Measurements from ENCODE around the gene RASGRP4.
"Not testable (repeated sequence)": the region's sequence is repeated elsewhere in the genome, so short reads cannot be mapped to it uniquely, and the experiment has no call there.

The RASGRP4 gene

DNA sequence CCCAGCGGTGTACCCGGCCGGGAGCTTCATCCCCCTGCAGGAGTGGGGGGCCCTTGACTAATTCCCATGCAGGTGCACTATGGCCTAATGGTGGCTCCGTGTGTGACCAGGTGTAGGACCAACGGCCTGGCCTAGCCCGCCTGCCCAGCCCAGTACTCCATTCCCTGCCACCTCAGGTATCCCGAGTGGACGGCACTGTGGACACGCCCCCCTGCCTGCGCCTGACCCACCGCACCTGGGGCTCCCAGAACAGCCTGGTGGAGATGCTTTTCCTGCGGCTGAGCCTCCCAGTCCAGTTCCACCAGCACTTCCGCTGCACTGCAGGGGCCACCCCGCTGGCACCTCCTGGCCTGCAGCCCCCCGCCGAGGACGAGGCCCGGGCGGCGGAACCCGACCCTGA is 47.2 kb upstream of the RASGRP4 start:
- H3K9me3 ChIP-seq (ENCODE audit: control insufficient read depth, insufficient read depth, low read depth, low read length), result no peaks in the 10 kb centered on the region
- no peak overlapping the region for H3K4me3 ChIP-seq (ENCODE audit: low read depth, low read length)
- no peaks in the 10 kb centered on the region; a peak in 1 of 3 replicates for H3K36me3 ChIP-seq (ENCODE audit: control insufficient read depth in 2 of 2, insufficient read depth in 1 of 2, low read length in 2 of 2)
- TF ChIP-seq, protein P1, sequence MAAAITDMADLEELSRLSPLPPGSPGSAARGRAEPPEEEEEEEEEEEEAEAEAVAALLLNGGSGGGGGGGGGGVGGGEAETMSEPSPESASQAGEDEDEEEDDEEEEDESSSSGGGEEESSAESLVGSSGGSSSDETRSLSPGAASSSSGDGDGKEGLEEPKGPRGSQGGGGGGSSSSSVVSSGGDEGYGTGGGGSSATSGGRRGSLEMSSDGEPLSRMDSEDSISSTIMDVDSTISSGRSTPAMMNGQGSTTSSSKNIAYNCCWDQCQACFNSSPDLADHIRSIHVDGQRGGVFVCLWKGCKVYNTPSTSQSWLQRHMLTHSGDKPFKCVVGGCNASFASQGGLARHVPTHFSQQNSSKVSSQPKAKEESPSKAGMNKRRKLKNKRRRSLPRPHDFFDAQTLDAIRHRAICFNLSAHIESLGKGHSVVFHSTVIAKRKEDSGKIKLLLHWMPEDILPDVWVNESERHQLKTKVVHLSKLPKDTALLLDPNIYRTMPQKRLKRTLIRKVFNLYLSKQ (tag by site-specific recombination; IDR thresholded peaks at IDR 0.05; ENCODE audit: borderline replicate concordance), result no peak
- peak; percentile 20; the same call in 1 of the 2 replicates for TF ChIP-seq ZIC2 (tag by site-specific recombination; IDR thresholded peaks at IDR 0.05)
- no peak overlapping the region for H3K27ac ChIP-seq (ENCODE audit: extremely low read depth, low read depth, low read length)
- CTCF ChIA-PET, result interaction anchor here (0.6 kb wide), 1 partner anchor 8 kb away, joined by 5 read pairs; no protein-coding TSS in a partner anchor
- POLR2A ChIA-PET, result no interaction called here
- H3K4me1 ChIP-seq (ENCODE audit: control insufficient read depth, insufficient read depth, low read length), result no peaks in the 10 kb centered on the region

DNA sequence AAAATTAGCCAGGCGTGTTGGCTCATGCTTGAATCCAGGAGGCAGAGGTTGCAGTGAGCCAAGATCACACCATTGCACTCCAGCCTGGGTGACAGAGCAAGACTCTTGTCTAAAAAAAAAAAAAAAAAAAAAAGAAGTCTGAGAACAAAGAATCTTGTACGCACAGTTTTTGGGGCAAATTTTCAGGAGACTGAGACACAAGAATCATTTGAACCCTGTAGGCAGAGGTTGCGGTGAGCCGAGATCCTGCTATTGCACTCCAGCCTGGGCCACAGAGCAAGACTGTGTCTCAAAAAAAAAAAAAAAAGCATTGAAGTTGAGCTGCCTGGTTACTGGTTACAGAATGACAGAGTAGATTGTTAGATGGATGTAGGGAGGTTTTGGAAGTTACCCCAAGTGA is 46.7 kb upstream of the RASGRP4 start:
- H3K4me1 ChIP-seq (ENCODE audit: control insufficient read depth, insufficient read depth, low read length); H3K4me3 ChIP-seq (ENCODE audit: low read depth, low read length); H3K36me3 ChIP-seq (ENCODE audit: control insufficient read depth in 2 of 2, insufficient read depth in 1 of 2, low read length in 2 of 2); H3K9me3 ChIP-seq (ENCODE audit: control insufficient read depth, insufficient read depth, low read depth, low read length); H3K27ac ChIP-seq (ENCODE audit: extremely low read depth, low read depth, low read length); POLR2A ChIA-PET: not testable (repeated sequence)
- TF ChIP-seq ZNF362 (tag by site-specific recombination; IDR thresholded peaks at IDR 0.05), result peak; percentile 90
- CTCF ChIA-PET, result interaction anchor here (0.6 kb wide), 1 partner anchor 9 kb away, joined by 5 read pairs; no protein-coding TSS in a partner anchor

- H3K4me1 ChIP-seq (ENCODE audit: control insufficient read depth, insufficient read depth, low read length), result no peaks in the 10 kb centered on the region
- no peak for TF ChIP-seq KLF10 (tag by site-specific recombination; IDR thresholded peaks at IDR 0.05)
- 0 out of 2 replicates have a peak, but pooled peaks have one; percentile 15 for TF ChIP-seq ZFHX2 (tag by site-specific recombination; conservative IDR thresholded peaks at IDR 0.05)
- TF ChIP-seq KLF7 (tag by site-specific recombination; IDR thresholded peaks at IDR 0.05; ENCODE audit: borderline replicate concordance), result no peak
- TF ChIP-seq ZNF707 (tag by site-specific recombination; IDR thresholded peaks at IDR 0.05), result no peak
- no peak for TF ChIP-seq ZNF10 (tag by site-specific recombination; IDR thresholded peaks at IDR 0.05)
- TF ChIP-seq GLI4 (tag by site-specific recombination; IDR thresholded peaks at IDR 0.05), result no peak
- no peak for TF ChIP-seq ZNF112 (tag by site-specific recombination; IDR thresholded peaks at IDR 0.05)
- TF ChIP-seq ZNF621 (tag by site-specific recombination; IDR thresholded peaks at IDR 0.05), result no peak
- H3K4me3 ChIP-seq (ENCODE audit: low read depth, low read length), result no peak overlapping the region
- CTCF ChIA-PET, result interaction anchor here (0.6 to 0.8 kb wide), 4 partner anchors 48 to 460 kb away, joined by 3 to 6 read pairs (median 4); partner anchors contain the start of genes MRPS12 and SARS2
- no peaks in the 10 kb centered on the region for H3K9me3 ChIP-seq (ENCODE audit: control insufficient read depth, insufficient read depth, low read depth, low read length)
- POLR2A ChIA-PET, result interaction anchor here (0.7 kb wide), 1 partner anchor 27 kb away, joined by 5 read pairs; no protein-coding TSS in a partner anchor
- H3K27ac ChIP-seq (ENCODE audit: extremely low read depth, low read depth, low read length), result no peak overlapping the region
- H3K36me3 ChIP-seq (ENCODE audit: control insufficient read depth in 2 of 2, insufficient read depth in 1 of 2, low read length in 2 of 2), result no peaks in the 10 kb centered on the region; a peak in 1 of 3 replicates
These were observed 44.9 kb upstream of the RASGRP4 start for GRCh38 chr19:38470788-38471480.

GRCh38 chr19:38469151-38469550 is 43.1 kb upstream of the RASGRP4 start:
- TF ChIP-seq ZNF292 (tag by site-specific recombination; IDR thresholded peaks at IDR 0.05; ENCODE audit: borderline replicate concordance, low read depth) (no peak), ZNF248 (tag by site-specific recombination; IDR thresholded peaks at IDR 0.05) (peak; percentile 45; the same call in 1 of the 2 replicates), ZBTB21 (tag by site-specific recombination; IDR thresholded peaks at IDR 0.05) (no peak), ZNF112 (tag by site-specific recombination; IDR thresholded peaks at IDR 0.05) (0 out of 2 replicates have a peak, but pooled peaks have one; percentile 6), ZNF354C (tag by site-specific recombination; IDR thresholded peaks at IDR 0.05; ENCODE audit: borderline replicate concordance, low read depth) (no peak)
- H3K9me3 ChIP-seq (ENCODE audit: control insufficient read depth, insufficient read depth, low read depth, low read length), result no peaks in the 10 kb centered on the region
- H3K36me3 ChIP-seq (ENCODE audit: control insufficient read depth in 2 of 2, insufficient read depth in 1 of 2, low read length in 2 of 2), result no peaks in the 10 kb centered on the region; a peak in 1 of 3 replicates
- ChIA-PET CTCF (interaction anchor here (0.6 to 1.4 kb wide), 3 partner anchors 9 to 234 kb away, joined by 3 to 7 read pairs (median 4); no protein-coding TSS in a partner anchor), POLR2A (no interaction called here)
- no peak overlapping the region for H3K27ac ChIP-seq (ENCODE audit: extremely low read depth, low read depth, low read length)
- no peak overlapping the region for H3K4me3 ChIP-seq (ENCODE audit: low read depth, low read length)
- H3K4me1 ChIP-seq (ENCODE audit: control insufficient read depth, insufficient read depth, low read length), result no peaks in the 10 kb centered on the region
